Natural killer cell treated with Interleukin-12 subunit alpha and Interleukin-12 subunit beta and Interleukin-15 and Interleukin-18, amount 100 ng/mL, for 72 hours (primary cell): ENCODE measurements around the gene CLDN19. TPM values are rescaled to one million over a fixed set of nuclear protein-coding genes. Genes with fewer than 3 reads are reported as not detected.

ENCODE experiments used
- ATAC-seq, 2 donors: fragments of 150-1000 bp; cut with Tn5 transposase in 1 of 2; sonication (Bioruptor Pico), chemical (Tn5 transposase) in 1 of 2; 2 replicates each; pipeline ENCODE4 v1.10.0; 2021
- DNase-seq: peaks from one replicate; pipeline ENCODE4 v3.0.0; 2022; ENCODE audit warnings: low spot score
- H3K27ac Mint-ChIP-seq, 2 donors: 1 replicate in 1 of 2; 2 replicates in 1 of 2; pipeline ENCODE4 v1.8.0; 2022; ENCODE audit warnings: mixed read lengths in 2 of 2, mild to moderate bottlenecking in 1 of 2, moderate library complexity in 1 of 2
- H3K27me3 Mint-ChIP-seq, 2 donors: 1 replicate in 1 of 2; 2 replicates in 1 of 2; pipeline ENCODE4 v1.8.0; 2022; ENCODE audit warnings: mixed read lengths in 2 of 2
- H3K36me3 Mint-ChIP-seq: one replicate; pipeline ENCODE4 v1.8.0; 2022; ENCODE audit warnings: mixed read lengths
- H3K4me1 Mint-ChIP-seq, 2 donors: 1 replicate in 1 of 2; 2 replicates in 1 of 2; pipeline ENCODE4 v1.8.0; 2022; ENCODE audit warnings: low read depth in 2 of 2, mixed read lengths in 2 of 2, mild to moderate bottlenecking in 1 of 2
- H3K4me3 Mint-ChIP-seq: one replicate; pipeline ENCODE4 v1.8.0; 2022; ENCODE audit warnings: mixed read lengths
- H3K9me3 Mint-ChIP-seq: 2 replicates; pipeline ENCODE4 v1.8.0; 2022; ENCODE audit warnings: mixed read lengths
- total RNA-seq, 2 donors: library from RNA; stranded (reverse); gene quantifications; one replicate each; pipeline ENCODE4 v1.2.3, GENCODE V29; 2022

Gene CLDN19
- total RNA-seq, 2 donors from 2014 or later: not detected

GRCh38 chr1:42690477-42691156, 49.4 kb downstream of the CLDN19 start:
- H3K27ac Mint-ChIP-seq: no peak overlapping the region
- H3K9me3 Mint-ChIP-seq: no peaks in the 10 kb centered on the region
- peaks cover 9% of the 10 kb centered on the region for H3K36me3 Mint-ChIP-seq
- peak in 1 of 2 donors; percentile 63 for ATAC-seq
- no peak overlapping the region for H3K4me3 Mint-ChIP-seq
- no peaks in the 10 kb centered on the region for H3K27me3 Mint-ChIP-seq
- no peak for DNase-seq
- H3K4me1 Mint-ChIP-seq: peaks cover 50 to 54% of the 10 kb centered on the region in 2 donors

DNA sequence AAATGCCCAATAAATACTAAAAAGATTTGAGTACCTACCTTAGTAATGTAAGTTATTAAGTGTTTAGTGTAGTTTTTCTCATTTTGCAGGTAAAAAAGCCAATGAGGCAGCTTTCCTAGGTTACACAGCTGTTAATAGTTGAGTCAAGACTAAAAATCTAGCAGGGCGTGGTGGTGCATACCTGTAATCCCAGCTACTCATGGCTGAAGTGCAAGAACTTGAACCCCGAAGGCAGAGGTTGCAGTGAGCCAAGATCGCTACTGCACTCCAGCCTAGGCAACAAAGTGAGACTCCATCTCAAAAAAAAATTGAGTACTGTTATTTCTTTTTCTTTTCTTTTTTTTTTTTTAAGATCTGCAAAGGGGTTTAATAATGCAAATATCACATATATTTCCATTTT, 50.1 kb downstream of the CLDN19 start:
- DNase-seq (no peak), ATAC-seq (no peak)
- Mint-ChIP-seq H3K27me3 (no peaks in the 10 kb centered on the region), H3K36me3 (peaks cover 12% of the 10 kb centered on the region), H3K27ac (no peak overlapping the region), H3K9me3 (no peaks in the 10 kb centered on the region), H3K4me1 (peaks cover 47 to 61% of the 10 kb centered on the region in 2 donors), H3K4me3 (no peak overlapping the region)

DNA sequence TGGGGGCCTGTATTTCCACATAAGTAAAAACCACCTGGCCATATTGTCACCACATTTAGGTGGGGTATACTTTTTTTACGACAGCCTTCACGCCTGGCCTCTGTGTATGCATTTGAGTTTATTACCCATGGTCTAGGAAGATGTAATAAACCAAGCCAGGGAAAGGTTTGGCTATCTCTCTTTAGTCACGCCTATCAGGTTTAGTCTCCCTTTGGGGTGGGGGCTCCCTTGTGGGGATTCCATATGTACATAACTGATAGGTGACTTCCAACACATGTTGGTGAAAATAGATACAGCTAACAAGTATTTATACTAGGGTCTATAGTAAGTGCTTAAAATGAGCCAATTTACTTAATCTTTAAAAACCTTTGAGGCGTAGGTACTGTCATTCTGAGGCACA, 53.6 kb downstream of the CLDN19 start:
- Mint-ChIP-seq H3K27me3 (no peaks in the 10 kb centered on the region), H3K4me3 (peak overlapping the region; percentile 50), H3K27ac (peak overlapping the region in 1 of 2 donors; percentile 18), H3K9me3 (no peaks in the 10 kb centered on the region), H3K36me3 (peaks cover 24% of the 10 kb centered on the region), H3K4me1 (peaks cover 53 to 62% of the 10 kb centered on the region in 2 donors)
- DNase-seq (no peak), ATAC-seq (no peak)

- no peak for DNase-seq
- Mint-ChIP-seq H3K27ac (peak overlapping the region; percentile 81 to 86), H3K27me3 (no peaks in the 10 kb centered on the region), H3K9me3 (no peaks in the 10 kb centered on the region), H3K4me1 (peaks cover 49 to 67% of the 10 kb centered on the region in 2 donors), H3K36me3 (peaks cover 24% of the 10 kb centered on the region), H3K4me3 (peak overlapping the region; percentile 99)
- ATAC-seq: no peak
Measured at GRCh38 chr1:42684139-42684538, 55.9 kb downstream of the CLDN19 start.

Other genes with a start within 250 kb of the CLDN19 start
- gene PPIH, start 81.8 kb downstream of the CLDN19 start, total RNA-seq: 100 to 1,000 TPM in 1 of 2 donors, 10 to 100 TPM in 1; 65.4 to 102 TPM
- gene YBX1, start 57.8 kb downstream of the CLDN19 start, total RNA-seq: 100 to 1,000 TPM; 459 to 670 TPM
- 10 to 100 TPM; 35.7 to 52.3 TPM for gene P3H1, start 26.8 kb upstream of the CLDN19 start, total RNA-seq
- gene C1orf50, start 27.0 kb upstream of the CLDN19 start, total RNA-seq: 1 to 10 TPM; 8.7 to 9.5 TPM
- 1 to 10 TPM in 1 of 2 donors, under 1 TPM in 1; 0.55 to 1.9 TPM for gene TMEM269, start 44.8 kb upstream of the CLDN19 start, total RNA-seq
- 1 to 10 TPM; 2.5 to 4.0 TPM for gene ERMAP, start 76.9 kb upstream of the CLDN19 start, total RNA-seq
- 10 to 100 TPM in 1 of 2 donors, 1 to 10 TPM in 1; 8.4 to 10.7 TPM for gene SVBP, start 77.2 kb upstream of the CLDN19 start, total RNA-seq
- gene ZNF691, start 106.4 kb upstream of the CLDN19 start, total RNA-seq: 10 to 100 TPM; 10.1 to 14.0 TPM
- gene SLC2A1, start 218.6 kb upstream of the CLDN19 start, total RNA-seq: 100 to 1,000 TPM; 105 to 131 TPM